Measurements from ENCODE around the gene COA8.
"Not testable (repeated sequence)": the region's sequence is repeated elsewhere in the genome, so short reads cannot be mapped to it uniquely, and the experiment has no call there.

Gene COA8

GRCh38 chr14:103568952-103569351, 6.2 kb downstream of the COA8 start:
- FAIRE-seq (no peak), DNase-seq (ENCODE audit: insufficient read length, low spot score) (no peak)

GRCh38 chr14:103569408-103569807, 6.6 kb downstream of the COA8 start:
- FAIRE-seq, result no peak
- DNase-seq (ENCODE audit: insufficient read length, low spot score), result no peak

GRCh38 chr14:103574104-103574503, 11.3 kb downstream of the COA8 start:
- no peak for FAIRE-seq
- DNase-seq (ENCODE audit: insufficient read length, low spot score), result no peak

GRCh38 chr14:103574707-103575285, 12.0 kb downstream of the COA8 start:
- FAIRE-seq (no peak), DNase-seq (ENCODE audit: insufficient read length, low spot score) (no peak)

GRCh38 chr14:103576371-103577024, 13.7 kb downstream of the COA8 start:
- DNase-seq (ENCODE audit: insufficient read length, low spot score) (no peak), FAIRE-seq (no peak)

- no peak for DNase-seq (ENCODE audit: insufficient read length, low spot score)
- no peak for FAIRE-seq
Measured at GRCh38 chr14:103578401-103579075, 15.8 kb downstream of the COA8 start.

- DNase-seq (ENCODE audit: insufficient read length, low spot score) (no peak), FAIRE-seq (no peak)
Measured at GRCh38 chr14:103581206-103581605, 18.4 kb downstream of the COA8 start.

GRCh38 chr14:103581954-103582703, 19.4 kb downstream of the COA8 start:
- DNase-seq (ENCODE audit: insufficient read length, low spot score), result no peak

GRCh38 chr14:103584326-103584915, 21.7 kb downstream of the COA8 start:
- no peak for FAIRE-seq

More at GRCh38 chr14:103581954-103582703, 19.4 kb downstream of the COA8 start:
- no peak for FAIRE-seq

GRCh38 chr14:103593577-103593976, 30.8 kb downstream of the COA8 start:
- no peak for FAIRE-seq
- no peak for DNase-seq (ENCODE audit: insufficient read length, low spot score)

More at GRCh38 chr14:103584326-103584915, 21.7 kb downstream of the COA8 start:
- no peak for DNase-seq (ENCODE audit: insufficient read length, low spot score)

GRCh38 chr14:103594265-103594664, 31.5 kb downstream of the COA8 start:
- FAIRE-seq (no peak), DNase-seq (ENCODE audit: insufficient read length, low spot score) (no peak)

GRCh38 chr14:103597623-103598377, 35.0 kb downstream of the COA8 start:
- FAIRE-seq, result no peak
- peak; percentile 97 for DNase-seq (ENCODE audit: insufficient read length, low spot score)

GRCh38 chr14:103600503-103600902, 37.7 kb downstream of the COA8 start:
- DNase-seq (ENCODE audit: insufficient read length, low spot score) (no peak), FAIRE-seq (no peak)

GRCh38 chr14:103604620-103605019, 41.9 kb downstream of the COA8 start:
- DNase-seq (ENCODE audit: insufficient read length, low spot score) (no peak), FAIRE-seq (no peak)

GRCh38 chr14:103606963-103607668, 44.4 kb downstream of the COA8 start:
- FAIRE-seq (peak; percentile 95), DNase-seq (ENCODE audit: insufficient read length, low spot score) (peak; percentile 85)

- FAIRE-seq (no peak), DNase-seq (ENCODE audit: insufficient read length, low spot score) (no peak)
Measured at GRCh38 chr14:103607822-103608221, 45.1 kb downstream of the COA8 start.

GRCh38 chr14:103609081-103609480, 46.3 kb downstream of the COA8 start:
- not testable (repeated sequence) for FAIRE-seq; DNase-seq (ENCODE audit: insufficient read length, low spot score)

GRCh38 chr14:103611215-103611614, 48.5 kb downstream of the COA8 start:
- DNase-seq (ENCODE audit: insufficient read length, low spot score), result no peak
- FAIRE-seq, result no peak

- FAIRE-seq (peak; percentile 42), DNase-seq (ENCODE audit: insufficient read length, low spot score) (no peak)
Measured at GRCh38 chr14:103613517-103613916, 50.8 kb downstream of the COA8 start.

All from HTR-8/SVneo (cell line).